Astrocyte (in vitro differentiated cells and primary cell): ENCODE data around the gene HMCN1.

ENCODE experiments used
- EZH2 ChIP-seq: IDR thresholded peaks from 2 replicates; pipeline ENCODE4 v1.6.1; 2012; ENCODE audit warnings: mild to moderate bottlenecking, low read length, inconsistent platforms; ENCODE audit not compliant: insufficient read depth
- TF ChIP-seq, protein P1 (sequence below): IDR thresholded peaks from 2 replicates; pipeline ENCODE4 v1.5.1; 2011; ENCODE audit warnings: low read depth, mild to moderate bottlenecking, inconsistent platforms, low read length, moderate library complexity; ENCODE audit not compliant: insufficient read depth

DNA sequence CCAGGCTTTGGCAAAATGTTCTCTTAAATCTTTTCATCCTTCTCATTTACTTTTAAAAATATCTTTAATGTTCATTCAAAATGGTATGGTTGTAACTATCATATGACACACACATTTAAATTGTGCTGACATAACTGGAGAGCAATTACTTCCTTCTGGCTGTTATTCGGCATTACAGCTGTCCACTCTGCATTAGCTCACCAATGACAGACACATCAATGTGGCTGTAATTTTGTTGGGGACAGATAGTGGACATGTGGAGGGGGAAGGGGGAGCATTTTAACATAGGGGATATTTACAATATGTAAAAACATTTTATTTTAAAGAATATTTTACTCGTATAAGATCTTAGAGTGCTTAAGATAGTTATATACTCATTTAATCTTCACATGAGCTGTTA lies 319.8 kb downstream of the HMCN1 start:
- TF ChIP-seq, protein P1, sequence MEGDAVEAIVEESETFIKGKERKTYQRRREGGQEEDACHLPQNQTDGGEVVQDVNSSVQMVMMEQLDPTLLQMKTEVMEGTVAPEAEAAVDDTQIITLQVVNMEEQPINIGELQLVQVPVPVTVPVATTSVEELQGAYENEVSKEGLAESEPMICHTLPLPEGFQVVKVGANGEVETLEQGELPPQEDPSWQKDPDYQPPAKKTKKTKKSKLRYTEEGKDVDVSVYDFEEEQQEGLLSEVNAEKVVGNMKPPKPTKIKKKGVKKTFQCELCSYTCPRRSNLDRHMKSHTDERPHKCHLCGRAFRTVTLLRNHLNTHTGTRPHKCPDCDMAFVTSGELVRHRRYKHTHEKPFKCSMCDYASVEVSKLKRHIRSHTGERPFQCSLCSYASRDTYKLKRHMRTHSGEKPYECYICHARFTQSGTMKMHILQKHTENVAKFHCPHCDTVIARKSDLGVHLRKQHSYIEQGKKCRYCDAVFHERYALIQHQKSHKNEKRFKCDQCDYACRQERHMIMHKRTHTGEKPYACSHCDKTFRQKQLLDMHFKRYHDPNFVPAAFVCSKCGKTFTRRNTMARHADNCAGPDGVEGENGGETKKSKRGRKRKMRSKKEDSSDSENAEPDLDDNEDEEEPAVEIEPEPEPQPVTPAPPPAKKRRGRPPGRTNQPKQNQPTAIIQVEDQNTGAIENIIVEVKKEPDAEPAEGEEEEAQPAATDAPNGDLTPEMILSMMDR: no peak
- no peak for TF ChIP-seq EZH2
